Measurements from ENCODE around the gene FA2H.
A peak's percentile ranks its signal among the peaks of the same experiment; 100 is the strongest.

Gene FA2H

DNA sequence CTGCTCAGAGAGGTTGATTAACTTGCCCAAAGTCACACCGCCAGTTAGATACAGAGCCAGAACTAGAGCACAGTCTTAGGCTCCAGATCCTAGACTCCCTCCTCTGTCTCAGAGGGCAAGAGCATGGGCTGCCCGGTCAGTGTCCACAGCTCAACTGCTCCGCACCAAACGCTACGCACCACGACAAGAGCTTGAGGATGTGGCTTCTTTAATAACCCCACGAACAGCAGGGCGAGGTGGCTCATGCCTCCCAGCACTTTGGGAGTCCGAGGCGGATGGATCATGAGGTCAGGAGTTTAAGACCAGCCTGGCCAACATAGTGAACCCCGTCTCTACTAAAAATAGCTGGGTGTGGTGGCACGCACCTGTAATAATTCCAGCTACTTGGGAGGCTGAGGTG lies 21.4 kb downstream of the FA2H start:
- Histone ChIP-seq H3K4me1 (ENCODE audit: control insufficient read depth in 1 of 2, insufficient read depth in 2 of 2, low read length in 2 of 2) (peaks cover 0 to 3% of the 10 kb centered on the region in 2 experiments), H3K4me3 (ENCODE audit: low read depth, low read length) (peak overlapping the region; percentile 15), H4K91ac (ENCODE audit: low read depth, low read length) (no peak overlapping the region), H4K8ac (ENCODE audit: low read depth, low read length) (no peak overlapping the region), H3K14ac (ENCODE audit: low read length) (no peak overlapping the region), H2AK5ac (ENCODE audit: low read length) (no peak overlapping the region), H3K27ac (ENCODE audit: low read depth, low read length) (no peak overlapping the region), H2BK120ac (ENCODE audit: insufficient read depth, low read length, poor library complexity) (no peak overlapping the region), H3K27me3 (ENCODE audit: insufficient read depth, low read length) (no peaks in the 10 kb centered on the region), H2BK12ac (ENCODE audit: low read length) (no peak overlapping the region), H3K4me2 (ENCODE audit: low read length) (no peak overlapping the region), H3K79me1 (ENCODE audit: low read length) (no peaks in the 10 kb centered on the region), H2BK5ac (ENCODE audit: low read depth, low read length, poor library complexity) (no peak overlapping the region), H3K18ac (ENCODE audit: low read length) (no peak overlapping the region), H3K9me3 (ENCODE audit: insufficient read depth, low read depth, low read length) (no peaks in the 10 kb centered on the region), H4K12ac (ENCODE audit: low read depth, low read length) (no peak overlapping the region), H3K36me3 (ENCODE audit: control insufficient read depth in 1 of 2, insufficient read depth in 2 of 2, low read length in 2 of 2) (no peaks in the 10 kb centered on the region), H3K79me2 (ENCODE audit: control insufficient read depth, insufficient read depth, low read length, poor library complexity) (no peaks in the 10 kb centered on the region), H3K4ac (ENCODE audit: low read depth, low read length) (no peak overlapping the region), H2AFZ (ENCODE audit: insufficient read depth, low read length, poor library complexity) (no peak overlapping the region), H3K23ac (ENCODE audit: low read length) (no peak overlapping the region), H3K9ac (ENCODE audit: low read length) (no peak overlapping the region)
- DNase-seq: no peak
- WGBS (ENCODE audit: extremely low coverage, insufficient coverage, insufficient read length): no CpG with 5 or more reads among the region's 12 CpGs

DNA sequence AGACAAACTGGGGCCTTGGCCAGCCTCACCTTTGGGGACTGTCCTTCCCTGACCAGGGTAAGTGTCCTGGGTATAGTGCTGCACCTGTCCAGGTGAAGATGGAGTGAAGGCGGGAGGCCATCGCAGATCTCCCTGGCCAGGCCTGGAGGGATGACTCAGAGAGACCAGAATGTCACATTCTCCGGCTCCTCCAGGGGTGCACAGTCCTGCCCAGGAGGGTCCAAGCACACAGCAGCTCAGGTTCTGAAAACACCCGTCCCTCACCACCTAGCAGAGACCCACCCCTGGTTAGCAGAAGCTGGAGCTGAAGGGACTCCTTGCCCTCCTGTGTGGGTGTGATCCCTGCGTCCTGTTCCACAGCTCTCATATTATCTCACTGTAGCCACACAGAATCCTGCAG lies 21.9 kb downstream of the FA2H start:
- no peaks in the 10 kb centered on the region for H3K9me3 ChIP-seq (ENCODE audit: insufficient read depth, low read depth, low read length)
- H4K91ac ChIP-seq (ENCODE audit: low read depth, low read length): no peak overlapping the region

DNA sequence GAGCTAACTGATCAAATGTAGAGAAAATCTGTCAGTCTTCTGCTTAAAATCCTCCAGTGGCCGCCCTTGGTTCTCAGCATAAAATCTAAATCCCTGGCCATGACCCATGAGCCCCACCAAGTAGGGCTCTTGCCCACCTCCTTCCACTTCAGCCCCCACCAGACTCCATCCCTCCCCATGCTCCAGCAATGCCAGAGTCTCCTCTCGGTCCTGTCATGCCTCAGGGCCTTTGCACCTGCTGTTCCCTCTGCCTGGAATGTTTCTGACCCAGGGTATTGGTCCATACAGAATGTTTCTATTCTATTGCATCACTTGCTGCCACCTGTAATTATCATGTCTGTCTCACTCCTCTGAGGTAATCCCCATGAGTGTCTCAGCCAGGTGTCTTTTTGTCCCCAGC lies 22.4 kb downstream of the FA2H start:
- Histone ChIP-seq H3K79me1 (ENCODE audit: low read length) (no peaks in the 10 kb centered on the region), H4K91ac (ENCODE audit: low read depth, low read length) (no peak overlapping the region), H4K8ac (ENCODE audit: low read depth, low read length) (no peak overlapping the region), H3K23ac (ENCODE audit: low read length) (no peak overlapping the region), H2AFZ (ENCODE audit: insufficient read depth, low read length, poor library complexity) (no peak overlapping the region), H3K4me2 (ENCODE audit: low read length) (no peak overlapping the region), H2AK5ac (ENCODE audit: low read length) (no peak overlapping the region), H3K27ac (ENCODE audit: low read depth, low read length) (no peak overlapping the region), H3K36me3 (ENCODE audit: control insufficient read depth in 1 of 2, insufficient read depth in 2 of 2, low read length in 2 of 2) (no peaks in the 10 kb centered on the region), H4K12ac (ENCODE audit: low read depth, low read length) (no peak overlapping the region), H3K18ac (ENCODE audit: low read length) (no peak overlapping the region), H3K4me1 (ENCODE audit: control insufficient read depth in 1 of 2, insufficient read depth in 2 of 2, low read length in 2 of 2) (peaks cover 0 to 3% of the 10 kb centered on the region in 2 experiments), H2BK120ac (ENCODE audit: insufficient read depth, low read length, poor library complexity) (no peak overlapping the region), H2BK5ac (ENCODE audit: low read depth, low read length, poor library complexity) (no peak overlapping the region), H3K4me3 (ENCODE audit: low read depth, low read length) (no peak overlapping the region), H3K9ac (ENCODE audit: low read length) (no peak overlapping the region), H3K79me2 (ENCODE audit: control insufficient read depth, insufficient read depth, low read length, poor library complexity) (no peaks in the 10 kb centered on the region), H3K14ac (ENCODE audit: low read length) (no peak overlapping the region), H3K27me3 (ENCODE audit: insufficient read depth, low read length) (no peaks in the 10 kb centered on the region), H3K4ac (ENCODE audit: low read depth, low read length) (no peak overlapping the region), H3K9me3 (ENCODE audit: insufficient read depth, low read depth, low read length) (no peaks in the 10 kb centered on the region), H2BK12ac (ENCODE audit: low read length) (no peak overlapping the region)
- peak; percentile 16 to 51 for DNase-seq
- no CpG with 5 or more reads among the region's 2 CpGs for WGBS (ENCODE audit: extremely low coverage, insufficient coverage, insufficient read length)

More for the DNA sequence above, 21.9 kb downstream of the FA2H start:
- H2BK5ac ChIP-seq (ENCODE audit: low read depth, low read length, poor library complexity): no peak overlapping the region
- no peak overlapping the region for H4K8ac ChIP-seq (ENCODE audit: low read depth, low read length)
- H3K4me3 ChIP-seq (ENCODE audit: low read depth, low read length): peak overlapping the region; percentile 15
- no CpG with 5 or more reads among the region's 5 CpGs for WGBS (ENCODE audit: extremely low coverage, insufficient coverage, insufficient read length)
- H2AK5ac ChIP-seq (ENCODE audit: low read length): no peak overlapping the region
- H2BK12ac ChIP-seq (ENCODE audit: low read length): no peak overlapping the region
- no peak overlapping the region for H3K23ac ChIP-seq (ENCODE audit: low read length)
- H3K4me2 ChIP-seq (ENCODE audit: low read length): no peak overlapping the region
- H2AFZ ChIP-seq (ENCODE audit: insufficient read depth, low read length, poor library complexity): no peak overlapping the region
- H4K12ac ChIP-seq (ENCODE audit: low read depth, low read length): no peak overlapping the region
- H3K27me3 ChIP-seq (ENCODE audit: insufficient read depth, low read length): no peaks in the 10 kb centered on the region
- no peak overlapping the region for H3K18ac ChIP-seq (ENCODE audit: low read length)
- no peak overlapping the region for H3K9ac ChIP-seq (ENCODE audit: low read length)
- peaks cover 0 to 3% of the 10 kb centered on the region in 2 experiments for H3K4me1 ChIP-seq (ENCODE audit: control insufficient read depth in 1 of 2, insufficient read depth in 2 of 2, low read length in 2 of 2)
- no peak overlapping the region for H3K27ac ChIP-seq (ENCODE audit: low read depth, low read length)
- no peaks in the 10 kb centered on the region for H3K36me3 ChIP-seq (ENCODE audit: control insufficient read depth in 1 of 2, insufficient read depth in 2 of 2, low read length in 2 of 2)
- H3K79me2 ChIP-seq (ENCODE audit: control insufficient read depth, insufficient read depth, low read length, poor library complexity): no peaks in the 10 kb centered on the region
- no peak overlapping the region for H3K4ac ChIP-seq (ENCODE audit: low read depth, low read length)
- H2BK120ac ChIP-seq (ENCODE audit: insufficient read depth, low read length, poor library complexity): no peak overlapping the region
- DNase-seq: no peak
- no peaks in the 10 kb centered on the region for H3K79me1 ChIP-seq (ENCODE audit: low read length)
- H3K14ac ChIP-seq (ENCODE audit: low read length): no peak overlapping the region

DNA sequence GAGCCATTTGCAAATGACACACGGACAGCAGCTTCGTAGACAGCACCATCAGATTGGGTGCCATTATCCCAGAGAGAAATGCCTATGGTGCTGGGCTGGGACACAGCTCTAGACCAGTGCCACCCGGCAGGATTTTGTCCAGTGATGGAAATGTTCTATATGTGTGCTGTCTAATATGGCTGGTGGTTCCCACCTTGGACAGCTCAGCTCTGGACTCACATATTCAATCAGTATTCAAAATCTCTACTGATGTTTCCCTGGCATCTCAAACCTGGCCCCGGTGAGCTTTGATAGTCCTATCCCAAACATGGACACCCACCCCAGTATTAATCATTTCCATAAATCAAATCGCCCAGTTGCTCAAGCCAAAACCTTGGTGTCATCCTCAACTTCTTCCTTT lies 23.0 kb downstream of the FA2H start:
- Histone ChIP-seq H2BK12ac (ENCODE audit: low read length) (no peak overlapping the region), H3K4me3 (ENCODE audit: low read depth, low read length) (no peak overlapping the region), H3K9ac (ENCODE audit: low read length) (no peak overlapping the region), H2AK5ac (ENCODE audit: low read length) (no peak overlapping the region), H3K27me3 (ENCODE audit: insufficient read depth, low read length) (no peaks in the 10 kb centered on the region), H3K4ac (ENCODE audit: low read depth, low read length) (no peak overlapping the region), H3K79me1 (ENCODE audit: low read length) (no peaks in the 10 kb centered on the region), H2BK120ac (ENCODE audit: insufficient read depth, low read length, poor library complexity) (no peak overlapping the region), H3K14ac (ENCODE audit: low read length) (no peak overlapping the region), H3K4me1 (ENCODE audit: control insufficient read depth in 1 of 2, insufficient read depth in 2 of 2, low read length in 2 of 2) (peaks cover 0 to 3% of the 10 kb centered on the region in 2 experiments), H4K12ac (ENCODE audit: low read depth, low read length) (no peak overlapping the region), H3K79me2 (ENCODE audit: control insufficient read depth, insufficient read depth, low read length, poor library complexity) (no peaks in the 10 kb centered on the region), H2AFZ (ENCODE audit: insufficient read depth, low read length, poor library complexity) (no peak overlapping the region), H3K27ac (ENCODE audit: low read depth, low read length) (no peak overlapping the region), H4K91ac (ENCODE audit: low read depth, low read length) (no peak overlapping the region), H3K9me3 (ENCODE audit: insufficient read depth, low read depth, low read length) (no peaks in the 10 kb centered on the region), H3K18ac (ENCODE audit: low read length) (no peak overlapping the region), H4K8ac (ENCODE audit: low read depth, low read length) (no peak overlapping the region), H3K4me2 (ENCODE audit: low read length) (no peak overlapping the region), H3K36me3 (ENCODE audit: control insufficient read depth in 1 of 2, insufficient read depth in 2 of 2, low read length in 2 of 2) (no peaks in the 10 kb centered on the region), H2BK5ac (ENCODE audit: low read depth, low read length, poor library complexity) (no peak overlapping the region), H3K23ac (ENCODE audit: low read length) (no peak overlapping the region)
- no CpG with 5 or more reads among the region's 5 CpGs for WGBS (ENCODE audit: extremely low coverage, insufficient coverage, insufficient read length)
- DNase-seq: no peak
